ENCODE results near the gene SCAF1. TPM values are rescaled to one million over a fixed set of nuclear protein-coding genes. Genes with fewer than 3 reads are reported as not detected.
A peak's percentile ranks its signal among the peaks of the same experiment; 100 is the strongest.

SCAF1 gene
- total and polyA plus RNA-seq, 10 of the 15 experiments (the other 5 are each of a cell fraction or from before 2014, with no cell fraction given): 0.18 to 77.0 (median 5.3) TPM

DNA sequence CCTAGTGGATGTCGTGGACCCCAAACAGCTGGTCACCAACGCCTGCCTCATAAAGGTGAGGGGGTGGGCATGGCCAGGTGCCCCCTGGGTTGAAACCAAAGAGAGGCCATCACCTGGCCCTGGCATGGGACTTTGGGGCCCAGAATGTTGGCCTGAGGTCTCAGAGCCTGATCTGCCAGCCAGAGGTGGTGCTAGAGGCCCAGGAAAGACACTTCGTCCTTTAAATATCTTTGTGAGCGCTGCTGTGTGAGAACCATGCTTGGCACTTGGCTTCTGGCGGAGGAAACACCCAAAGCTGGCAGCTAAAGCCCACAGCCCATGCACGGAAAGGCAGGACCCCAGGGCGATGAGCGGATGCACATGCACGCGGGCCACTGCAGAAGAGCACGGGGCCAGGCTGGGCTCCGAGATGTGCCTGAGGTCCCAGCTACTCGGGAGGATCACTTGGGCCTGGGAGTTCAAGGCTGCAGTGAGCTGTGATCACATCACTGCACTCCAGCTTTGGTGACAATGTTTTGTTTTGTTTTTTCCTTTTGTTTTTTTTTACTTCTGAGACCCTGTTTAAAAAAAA, 43.1 kb downstream of the SCAF1 start:
- no peak overlapping the region for H3K27ac ChIP-seq (ENCODE audit: control insufficient read depth, insufficient read depth)
- DNase-seq (ENCODE audit: low read depth, low spot score) (no peak), FAIRE-seq (no peak), ATAC-seq (no peak)
- no peaks in the 10 kb centered on the region for H3K27me3 ChIP-seq (replicated peaks in 1 of 2; ENCODE audit: control insufficient read depth in 2 of 2, insufficient read depth in 2 of 2, low read length in 1 of 2)
- TF ChIP-seq CTCF (IDR thresholded peaks at IDR 0.05 in 2 of 3, conservative IDR thresholded peaks at IDR 0.05 in 1 of 3; ENCODE audit: control insufficient read depth in 2 of 3, extremely low read depth in 1 of 3, insufficient read depth in 1 of 3, low read depth in 3 of 3, low read length in 3 of 3) (peak in 1 of 3 experiments; percentile 8; a peak in 1 of 6 replicates), CHD1 (IDR thresholded peaks at IDR 0.05; ENCODE audit: low read depth, low read length) (no peak), TAF1 (IDR thresholded peaks at IDR 0.05; ENCODE audit: borderline replicate concordance, low read depth, low read length) (no peak), NR2F1 (conservative IDR thresholded peaks at IDR 0.05) (no peak), E4F1 (IDR thresholded peaks at IDR 0.05; ENCODE audit: borderline replicate concordance, partially characterized antibody) (no peak), ZNF24 (IDR thresholded peaks at IDR 0.05) (no peak), POLR2AphosphoS2 (IDR thresholded peaks at IDR 0.05; ENCODE audit: low read depth, low read length) (no peak)
- TF ChIP-seq, protein P1, sequence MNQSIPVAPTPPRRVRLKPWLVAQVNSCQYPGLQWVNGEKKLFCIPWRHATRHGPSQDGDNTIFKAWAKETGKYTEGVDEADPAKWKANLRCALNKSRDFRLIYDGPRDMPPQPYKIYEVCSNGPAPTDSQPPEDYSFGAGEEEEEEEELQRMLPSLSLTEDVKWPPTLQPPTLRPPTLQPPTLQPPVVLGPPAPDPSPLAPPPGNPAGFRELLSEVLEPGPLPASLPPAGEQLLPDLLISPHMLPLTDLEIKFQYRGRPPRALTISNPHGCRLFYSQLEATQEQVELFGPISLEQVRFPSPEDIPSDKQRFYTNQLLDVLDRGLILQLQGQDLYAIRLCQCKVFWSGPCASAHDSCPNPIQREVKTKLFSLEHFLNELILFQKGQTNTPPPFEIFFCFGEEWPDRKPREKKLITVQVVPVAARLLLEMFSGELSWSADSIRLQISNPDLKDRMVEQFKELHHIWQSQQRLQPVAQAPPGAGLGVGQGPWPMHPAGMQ (IDR thresholded peaks at IDR 0.05; ENCODE audit: borderline replicate concordance): no peak
- ChIA-PET CTCF (interaction anchor here (0.8 to 2.0 kb wide), 5 partner anchors 12 to 177 kb away, joined by 3 to 6 read pairs (median 3); no protein-coding TSS in a partner anchor), POLR2A (no interaction called here), SMC1A (ENCODE audit: uncharacterized antibody, unreplicated experiment) (no interaction called here), RAD21 (ENCODE audit: unreplicated experiment) (no interaction called here)
- peaks cover 24 to 48% of the 10 kb centered on the region in 2 experiments for H3K36me3 ChIP-seq (ENCODE audit: control insufficient read depth in 2 of 2, insufficient read depth in 2 of 2, low read length in 1 of 2)
- in situ Hi-C loops (cut with MboI) (no loop called here), intact Hi-C loops (cut with micrococcal nuclease; ENCODE audit: unreplicated experiment) (no loop called here)
- H3K4me1 ChIP-seq (ENCODE audit: control insufficient read depth, insufficient read depth, low read length): peaks cover 8% of the 10 kb centered on the region
- H3K4me3 ChIP-seq: no peak overlapping the region
- WGBS (ENCODE audit: insufficient coverage, insufficient replicate concordance, low lambda C conversion rate, missing lambda C conversion rate): 97% methylated on average over 13 of the region's 13 CpGs
- H3K9me3 ChIP-seq (replicated peaks; ENCODE audit: control insufficient read depth, insufficient read depth, low read length): no peaks in the 10 kb centered on the region
- no TSS peak for BruUV-seq (replicated peaks)
- H3K9ac ChIP-seq (ENCODE audit: control insufficient read depth, insufficient read depth, low read length): no peak overlapping the region
- H3K79me2 ChIP-seq (ENCODE audit: control insufficient read depth, insufficient read depth, low read length): peaks cover 19% of the 10 kb centered on the region
- no peak overlapping the region for H2AFZ ChIP-seq (ENCODE audit: control insufficient read depth, low read depth, low read length)
- peaks cover 10% of the 10 kb centered on the region for H4K20me1 ChIP-seq (ENCODE audit: control insufficient read depth, insufficient read depth)
- no peak overlapping the region for H3K4me2 ChIP-seq (ENCODE audit: control insufficient read depth, insufficient read depth)
